Neural progenitor cell (in vitro differentiated cells): ENCODE measurements around the gene OR4K5. TPM values are rescaled to one million over a fixed set of nuclear protein-coding genes. Genes with fewer than 3 reads are reported as not detected.

Experiments used
- DNase-seq: peaks from one replicate; pipeline ENCODE4 v3.0.0-alpha.2; 2016; ENCODE audit warnings: low spot score
- H2AFZ ChIP-seq: fragments of 200-600 bp; sonication (generic); replicated peaks from 2 replicates; pipeline ENCODE4 v1.6.1; 2016; ENCODE audit warnings: antibody characterized with exemption
- H3F3A ChIP-seq: fragments of 200-600 bp; sonication (generic); 2 replicates; pipeline ENCODE4 v1.6.1; 2016; ENCODE audit warnings: antibody characterized with exemption, low read depth
- H3K27ac ChIP-seq: fragments of 200-600 bp; sonication (generic); 2 replicates; pipeline ENCODE4 v1.5.1; 2016; ENCODE audit warnings: mild to moderate bottlenecking
- H3K27me3 ChIP-seq: fragments of 200-600 bp; sonication (generic); 2 replicates; pipeline ENCODE4 v1.6.1; 2016; ENCODE audit warnings: mild to moderate bottlenecking, moderate library complexity
- H3K36me3 ChIP-seq: fragments of 200-600 bp; sonication (generic); 2 replicates; pipeline ENCODE4 v1.5.1; 2016
- H3K4me1 ChIP-seq: fragments of 200-600 bp; sonication (generic); 2 replicates; pipeline ENCODE4 v1.6.1; 2016; ENCODE audit warnings: mixed run types
- H3K4me2 ChIP-seq: fragments of 200-600 bp; sonication (generic); 2 replicates; pipeline ENCODE4 v1.6.1; 2016
- H3K4me3 ChIP-seq: fragments of 200-600 bp; sonication (generic); 2 replicates; pipeline ENCODE4 v1.5.1; 2016
- H3K79me2 ChIP-seq: fragments of 200-600 bp; sonication (generic); 2 replicates; pipeline ENCODE4 v1.6.1; 2016; ENCODE audit warnings: low read depth
- H3K9ac ChIP-seq: fragments of 200-600 bp; sonication (generic); 2 replicates; pipeline ENCODE4 v1.6.1; 2016
- H3K9me3 ChIP-seq: fragments of 200-600 bp; sonication (generic); 2 replicates; pipeline ENCODE4 v1.5.1; 2016; ENCODE audit warnings: low read depth
- H4K20me1 ChIP-seq: fragments of 200-600 bp; sonication (generic); 2 replicates; pipeline ENCODE4 v1.6.1; 2016; ENCODE audit warnings: low read depth
- H3K27ac Mint-ChIP-seq: 3 replicates; pipeline ENCODE4 v1.8.0; 2021; ENCODE audit warnings: mixed read lengths
- H3K27me3 Mint-ChIP-seq: 2 replicates; pipeline ENCODE4 v1.8.0; 2022; ENCODE audit warnings: low read depth, mild to moderate bottlenecking, inconsistent platforms, moderate library complexity, mixed read lengths; ENCODE audit not compliant: insufficient read depth
- H3K36me3 Mint-ChIP-seq: 3 replicates; pipeline ENCODE4 v1.8.0; 2021; ENCODE audit warnings: mixed read lengths
- H3K4me1 Mint-ChIP-seq: 3 replicates; pipeline ENCODE4 v1.8.0; 2021; ENCODE audit warnings: mixed read lengths
- H3K4me3 Mint-ChIP-seq: 3 replicates; pipeline ENCODE4 v1.8.0; 2021; ENCODE audit warnings: mild to moderate bottlenecking, moderate library complexity, mixed read lengths
- H3K9me3 Mint-ChIP-seq: 3 replicates; pipeline ENCODE4 v1.8.0; 2020; ENCODE audit warnings: mixed read lengths
- CTCF ChIP-seq: fragments of 200-600 bp; sonication (generic); IDR thresholded peaks from 2 replicates; pipeline ENCODE4 v1.5.1; 2017; ENCODE audit warnings: antibody characterized with exemption, mild to moderate bottlenecking
- EZH2 ChIP-seq: fragments of 200-600 bp; sonication (generic); IDR thresholded peaks from 2 replicates; pipeline ENCODE4 v1.6.1; 2017; ENCODE audit warnings: antibody characterized with exemption, mild to moderate bottlenecking, moderate library complexity
- EZH2phosphoT487 ChIP-seq: fragments of 200-600 bp; sonication (generic); IDR thresholded peaks from 2 replicates; pipeline ENCODE4 v1.6.1; 2017; ENCODE audit warnings: antibody characterized with exemption
- total RNA-seq: library from RNA; depleted of rRNA; stranded (reverse); fragments of >200 nt; gene quantifications from 2 replicates; pipeline ENCODE4 v1.2.3, GENCODE V29; 2015; ENCODE audit warnings: low replicate concordance

The OR4K5 gene
- total RNA-seq, 1 donor from 2014 or later, result not detected

DNA sequence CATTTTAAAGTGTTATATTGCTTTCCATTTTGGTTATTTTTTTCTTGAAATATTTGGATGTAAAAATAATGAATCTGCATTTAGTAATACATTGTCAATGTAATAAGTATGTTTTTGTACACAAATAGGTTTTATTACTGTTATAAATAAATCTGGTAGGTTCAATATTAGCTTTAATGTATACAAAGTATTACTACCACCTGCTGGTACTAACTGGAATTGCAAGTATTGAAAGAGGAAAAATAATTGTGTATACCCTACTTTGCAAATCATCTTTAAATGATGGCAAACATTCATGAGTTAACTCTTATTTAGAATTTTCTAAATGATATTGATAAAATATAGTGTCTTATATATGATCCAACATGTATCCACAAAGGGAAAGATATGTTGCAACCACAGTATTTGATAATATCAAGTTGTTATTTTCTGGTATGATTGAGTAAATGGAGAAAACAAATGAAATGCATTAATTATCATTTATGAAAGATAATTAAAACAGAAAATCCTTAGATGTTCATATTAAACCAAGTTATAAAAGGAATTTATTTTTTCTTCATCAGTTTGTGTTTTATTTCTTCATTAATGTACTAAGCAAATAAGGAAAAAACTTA lies 42.3 kb upstream of the OR4K5 start:
- no peak for DNase-seq
- Histone ChIP-seq H3K36me3 (peaks cover 6% of the 10 kb centered on the region), H3K9me3 (peaks cover 84% of the 10 kb centered on the region), H3K4me2 (no peak overlapping the region), H3K4me3 (no peak overlapping the region), H2AFZ (no peak overlapping the region), H3K79me2 (no peaks in the 10 kb centered on the region), H3K27ac (no peak overlapping the region), H3F3A (no peaks in the 10 kb centered on the region), H3K9ac (no peak overlapping the region), H4K20me1 (no peaks in the 10 kb centered on the region), H3K4me1 (no peaks in the 10 kb centered on the region), H3K27me3 (no peaks in the 10 kb centered on the region)
- Mint-ChIP-seq H3K4me3 (no peak overlapping the region), H3K27me3 (no peaks in the 10 kb centered on the region), H3K36me3 (no peaks in the 10 kb centered on the region), H3K9me3 (peaks cover 32% of the 10 kb centered on the region), H3K27ac (no peak overlapping the region), H3K4me1 (no peaks in the 10 kb centered on the region)
- TF ChIP-seq EZH2phosphoT487 (no peak), CTCF (peak; percentile 75), EZH2 (no peak)

GRCh38 chr14:19895282-19895681 lies 25.1 kb upstream of the OR4K5 start:
- TF ChIP-seq EZH2phosphoT487 (no peak), CTCF (no peak), EZH2 (no peak)
- Mint-ChIP-seq H3K9me3 (peaks cover 40% of the 10 kb centered on the region), H3K36me3 (no peaks in the 10 kb centered on the region), H3K4me3 (no peak overlapping the region), H3K27me3 (peaks cover 4% of the 10 kb centered on the region), H3K4me1 (no peaks in the 10 kb centered on the region), H3K27ac (no peak overlapping the region)
- H3F3A ChIP-seq, result no peaks in the 10 kb centered on the region
- H3K27ac ChIP-seq, result no peak overlapping the region
- H4K20me1 ChIP-seq, result no peaks in the 10 kb centered on the region
- no peaks in the 10 kb centered on the region for H3K27me3 ChIP-seq
- no peak overlapping the region for H3K4me2 ChIP-seq
- no peaks in the 10 kb centered on the region for H3K4me1 ChIP-seq
- no peak overlapping the region for H3K9ac ChIP-seq
- no peak overlapping the region for H3K4me3 ChIP-seq
- DNase-seq, result no peak
- no peak overlapping the region for H2AFZ ChIP-seq
- no peaks in the 10 kb centered on the region for H3K79me2 ChIP-seq
- no peaks in the 10 kb centered on the region for H3K36me3 ChIP-seq
- H3K9me3 ChIP-seq, result peaks cover 89% of the 10 kb centered on the region

DNA sequence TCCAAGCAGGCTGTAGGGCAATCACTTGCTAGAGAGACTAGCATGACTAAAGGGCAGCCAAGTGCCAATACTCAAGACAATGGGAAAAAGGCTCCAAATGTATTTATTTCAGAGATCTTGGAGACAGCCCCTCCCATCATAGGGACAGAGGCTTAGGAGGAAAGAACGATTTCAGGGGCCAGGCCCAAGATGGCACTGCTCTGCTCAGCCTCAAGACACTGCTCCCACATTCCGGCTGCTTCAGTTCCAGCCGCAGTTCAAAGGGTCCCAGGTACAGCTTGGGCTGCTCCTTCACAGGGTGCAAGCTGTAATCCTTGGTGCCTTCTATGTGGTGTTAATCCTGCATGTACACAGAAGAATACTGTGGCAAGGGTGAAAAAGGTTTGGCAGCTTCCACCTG lies 19.4 kb upstream of the OR4K5 start:
- H3K27me3 ChIP-seq, result no peaks in the 10 kb centered on the region
- no peaks in the 10 kb centered on the region for H3F3A ChIP-seq
- no peaks in the 10 kb centered on the region for H3K79me2 ChIP-seq
- peaks cover 89% of the 10 kb centered on the region for H3K9me3 ChIP-seq
- H3K4me1 Mint-ChIP-seq, result no peaks in the 10 kb centered on the region
- peaks cover 66% of the 10 kb centered on the region for H3K9me3 Mint-ChIP-seq
- H3K36me3 Mint-ChIP-seq, result no peaks in the 10 kb centered on the region
- no peaks in the 10 kb centered on the region for H3K4me1 ChIP-seq
- no peak overlapping the region for H3K4me2 ChIP-seq
- no peaks in the 10 kb centered on the region for H3K36me3 ChIP-seq
- peaks cover 2% of the 10 kb centered on the region for H3K27me3 Mint-ChIP-seq
- no peak for TF ChIP-seq CTCF
- no peak for TF ChIP-seq EZH2phosphoT487
- no peak overlapping the region for H2AFZ ChIP-seq
- no peak overlapping the region for H3K27ac Mint-ChIP-seq
- no peak overlapping the region for H3K4me3 Mint-ChIP-seq
- no peak for DNase-seq
- no peak overlapping the region for H3K4me3 ChIP-seq
- no peak overlapping the region for H3K27ac ChIP-seq
- H4K20me1 ChIP-seq, result no peaks in the 10 kb centered on the region
- H3K9ac ChIP-seq, result no peak overlapping the region
